ES-I3 (cell line): ENCODE results near the gene AGPAT3.
A peak's percentile ranks its signal among the peaks of the same experiment; 100 is the strongest.

Experiments used
- H3K36me3 ChIP-seq: 2 replicates; pipeline ENCODE4 v1.6.1; 2013; ENCODE audit warnings: mild to moderate bottlenecking, low read length, control low read depth, moderate library complexity; ENCODE audit not compliant: insufficient read depth
- H3K4me1 ChIP-seq: 2 replicates; pipeline ENCODE4 v1.6.1; 2013; ENCODE audit warnings: mild to moderate bottlenecking, control low read depth, low read length; ENCODE audit not compliant: insufficient read depth
- H3K9ac ChIP-seq: 2 replicates; pipeline ENCODE4 v1.6.1; 2013; ENCODE audit warnings: low read depth, mild to moderate bottlenecking, low read length, moderate library complexity
- H3K9me3 ChIP-seq: 2 replicates; pipeline ENCODE4 v1.6.1; 2013; ENCODE audit warnings: mild to moderate bottlenecking, low read length, moderate library complexity; ENCODE audit not compliant: control insufficient read depth, insufficient read depth

AGPAT3 gene

DNA sequence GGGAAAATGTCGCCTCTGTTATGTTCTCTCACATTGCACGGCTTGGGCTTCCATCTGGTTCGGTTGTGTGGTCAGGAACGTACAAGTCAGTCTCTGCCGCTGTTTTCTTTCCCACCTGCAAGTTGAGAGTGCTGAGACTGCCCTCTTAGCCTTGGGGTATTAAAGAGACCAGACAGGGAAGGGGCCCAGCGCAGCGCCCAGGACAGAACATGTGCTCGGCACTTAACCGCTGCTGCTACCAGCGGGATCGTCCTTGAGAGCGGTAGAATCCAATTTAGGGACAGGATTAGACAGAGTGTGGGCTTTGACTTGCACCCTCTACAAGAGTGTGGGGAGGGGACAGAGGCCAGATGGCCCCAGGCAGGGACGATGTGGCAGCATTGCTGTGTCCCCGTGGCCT, 17.7 kb upstream of the AGPAT3 start:
- Histone ChIP-seq H3K9me3 (0 out of 2 replicates have a peak, but pooled peaks cover 5% of the 10 kb centered on the region), H3K36me3 (no peaks in the 10 kb centered on the region)

GRCh38 chr21:43848771-43849170, 16.3 kb upstream of the AGPAT3 start:
- H3K4me1 ChIP-seq, result no peaks in the 10 kb centered on the region
- H3K9me3 ChIP-seq, result 0 out of 2 replicates have a peak, but pooled peaks cover 5% of the 10 kb centered on the region
- H3K9ac ChIP-seq, result no peak overlapping the region
- no peaks in the 10 kb centered on the region for H3K36me3 ChIP-seq

More for the DNA sequence above, 17.7 kb upstream of the AGPAT3 start:
- H3K9ac ChIP-seq, result no peak overlapping the region
- no peaks in the 10 kb centered on the region for H3K4me1 ChIP-seq

DNA sequence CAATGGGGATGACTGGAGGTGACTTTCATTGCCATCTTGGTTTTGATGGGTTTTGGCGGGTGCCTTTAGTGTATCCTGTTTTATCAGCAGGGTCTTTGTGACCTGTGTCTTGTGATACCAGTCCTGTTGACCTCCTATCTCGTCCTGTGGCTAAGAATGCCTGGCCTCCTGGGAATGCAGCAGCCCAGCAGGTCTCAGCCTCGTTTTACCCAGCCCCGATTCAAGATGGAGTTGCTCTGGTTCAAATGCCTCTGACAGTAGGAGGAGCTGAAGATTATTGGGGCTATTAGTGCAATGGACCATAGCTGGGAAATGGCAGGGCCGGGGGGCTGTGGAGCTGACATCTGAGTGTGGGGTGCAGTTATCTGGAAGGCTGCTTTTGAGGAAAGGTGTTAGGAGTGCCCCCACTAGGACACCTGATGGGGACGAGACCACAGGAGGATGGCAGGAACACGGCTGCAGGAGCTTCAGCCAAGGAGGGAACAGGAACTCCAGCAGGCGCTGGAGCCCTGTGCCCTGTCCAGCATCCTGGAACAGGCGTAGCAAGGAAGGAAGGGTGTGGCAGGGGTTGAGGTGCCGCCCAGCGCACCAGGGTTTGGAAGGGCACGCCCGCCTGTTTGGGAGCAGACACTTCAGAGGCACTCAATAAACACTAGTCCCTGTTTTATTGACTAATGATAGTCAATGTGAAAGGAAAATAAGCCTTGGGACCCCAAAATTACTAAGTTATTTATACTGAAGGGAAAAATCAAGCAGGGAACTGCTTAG, 15.3 kb upstream of the AGPAT3 start:
- Histone ChIP-seq H3K9ac (no peak overlapping the region), H3K36me3 (no peaks in the 10 kb centered on the region), H3K9me3 (0 out of 2 replicates have a peak, but pooled peaks cover 5% of the 10 kb centered on the region), H3K4me1 (no peaks in the 10 kb centered on the region)

- H3K36me3 ChIP-seq, result no peaks in the 10 kb centered on the region
- no peaks in the 10 kb centered on the region for H3K4me1 ChIP-seq
- H3K9ac ChIP-seq, result no peak overlapping the region
- H3K9me3 ChIP-seq, result 0 out of 2 replicates have a peak, but pooled peaks cover 5% of the 10 kb centered on the region
Measured at GRCh38 chr21:43850728-43851295, 14.2 kb upstream of the AGPAT3 start.

DNA sequence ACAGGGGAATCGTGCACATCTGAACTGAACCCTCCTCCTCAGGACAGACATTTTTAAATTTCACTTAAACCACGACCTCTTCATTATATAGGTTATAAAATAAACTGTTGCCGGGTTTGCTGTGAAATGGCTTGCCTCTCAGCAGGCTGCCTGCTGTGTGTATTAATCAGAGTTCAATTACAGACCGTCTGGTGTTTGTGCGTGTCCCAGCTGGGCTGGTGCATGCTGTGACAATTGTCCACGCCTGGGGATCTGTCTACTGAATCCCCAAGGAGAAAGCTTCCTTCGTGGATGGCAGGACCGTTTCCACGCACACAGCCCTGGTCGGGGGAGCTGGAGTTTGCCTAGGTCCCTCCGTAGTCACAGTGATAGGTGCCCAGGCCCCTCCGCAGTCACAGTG, 13.4 kb upstream of the AGPAT3 start:
- no peak overlapping the region for H3K9ac ChIP-seq
- H3K36me3 ChIP-seq, result no peaks in the 10 kb centered on the region
- no peaks in the 10 kb centered on the region for H3K4me1 ChIP-seq
- 0 out of 2 replicates have a peak, but pooled peaks cover 5% of the 10 kb centered on the region for H3K9me3 ChIP-seq

DNA sequence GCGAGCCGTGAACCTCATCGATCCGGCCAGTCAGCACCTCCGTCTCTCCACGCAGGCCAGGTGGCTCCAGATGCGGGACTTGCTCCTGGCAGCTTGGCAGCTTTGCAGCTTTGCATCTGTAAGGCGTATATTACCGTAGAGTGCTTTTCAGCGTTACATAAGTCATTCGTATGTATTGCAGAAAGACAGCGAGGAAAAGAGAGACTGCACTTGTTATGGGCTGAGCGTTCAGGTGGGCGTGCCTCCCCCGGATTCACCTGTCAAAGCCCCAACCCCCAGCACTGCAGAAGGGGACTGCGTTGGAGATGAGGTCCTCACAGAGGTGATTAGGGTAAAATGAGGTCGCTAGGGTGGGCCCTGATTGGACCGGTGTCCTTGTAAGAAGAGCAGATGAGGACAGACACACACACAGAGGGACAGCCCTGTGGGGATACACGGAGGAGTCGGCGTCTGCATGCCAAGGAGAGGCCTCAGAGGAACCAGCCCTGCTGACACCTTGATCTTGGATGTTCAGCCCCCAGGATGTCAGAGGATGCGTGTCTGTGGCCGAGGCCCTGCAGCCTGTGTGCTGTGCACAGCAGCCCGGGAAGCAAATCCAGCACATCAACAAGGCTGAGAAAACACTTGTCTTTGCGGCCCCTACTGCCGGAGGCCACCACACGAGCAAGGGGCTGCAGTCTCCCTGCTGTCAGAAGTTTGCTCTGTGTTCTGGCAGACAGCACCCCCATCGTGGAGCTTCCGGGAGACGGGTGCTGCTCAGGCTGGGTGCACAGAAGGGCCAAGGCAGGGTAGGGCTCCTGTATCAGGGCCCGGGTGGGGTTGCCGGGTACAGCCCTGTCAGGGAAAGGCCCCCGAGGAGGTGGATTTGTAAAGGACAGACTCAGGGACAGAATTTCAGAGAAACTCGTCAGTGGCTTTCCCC, 10.9 kb upstream of the AGPAT3 start:
- H3K36me3 ChIP-seq, result no peaks in the 10 kb centered on the region
- no peak overlapping the region for H3K9ac ChIP-seq
- H3K9me3 ChIP-seq, result 0 out of 2 replicates have a peak, but pooled peaks cover 5% of the 10 kb centered on the region
- H3K4me1 ChIP-seq, result no peaks in the 10 kb centered on the region

DNA sequence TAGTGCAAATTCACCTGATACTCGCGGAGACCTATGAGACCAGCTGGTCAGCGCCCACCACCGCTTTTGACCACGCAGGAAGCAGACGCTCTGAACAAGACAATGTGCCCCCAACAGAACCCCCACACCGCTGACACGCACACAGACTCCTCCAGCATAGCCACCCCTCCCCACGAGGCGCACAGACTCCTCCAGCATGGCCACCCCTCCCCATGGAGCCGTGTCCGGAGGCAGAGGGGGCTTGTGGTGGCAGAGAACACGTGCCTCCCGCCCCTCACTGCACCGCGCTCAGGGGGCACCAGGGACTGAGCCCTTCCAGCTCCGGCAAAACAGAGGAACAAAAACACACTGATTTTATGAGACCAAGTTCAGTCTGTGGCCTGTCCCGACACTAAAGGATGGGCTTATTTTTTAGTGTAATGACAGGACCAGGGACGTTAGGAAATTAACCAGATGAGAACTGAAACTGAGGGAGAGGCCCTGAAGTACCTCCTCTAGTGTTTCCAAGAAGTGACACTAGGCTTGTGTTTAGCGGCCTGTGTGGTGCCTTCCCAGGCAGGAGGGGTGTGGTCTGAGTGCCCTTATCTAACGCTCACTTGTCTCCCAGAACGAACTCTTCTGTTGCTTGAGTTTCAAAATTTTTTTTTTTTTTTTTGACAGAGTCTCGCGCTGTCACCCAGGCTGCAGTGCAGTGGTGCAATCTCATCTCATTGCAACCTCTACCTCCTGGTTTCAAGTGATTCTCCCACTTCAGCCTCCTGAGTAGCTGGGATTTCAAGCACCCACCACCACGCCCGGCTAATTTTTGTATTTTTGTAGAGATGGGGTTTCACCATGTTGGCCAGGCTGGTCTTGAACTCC, 10.0 kb upstream of the AGPAT3 start:
- H3K36me3 ChIP-seq, result no peaks in the 10 kb centered on the region
- 0 out of 2 replicates have a peak, but pooled peaks cover 5% of the 10 kb centered on the region for H3K9me3 ChIP-seq
- H3K4me1 ChIP-seq, result peaks cover 5% of the 10 kb centered on the region; the same call in 1 of the 2 replicates
- no peak overlapping the region for H3K9ac ChIP-seq

DNA sequence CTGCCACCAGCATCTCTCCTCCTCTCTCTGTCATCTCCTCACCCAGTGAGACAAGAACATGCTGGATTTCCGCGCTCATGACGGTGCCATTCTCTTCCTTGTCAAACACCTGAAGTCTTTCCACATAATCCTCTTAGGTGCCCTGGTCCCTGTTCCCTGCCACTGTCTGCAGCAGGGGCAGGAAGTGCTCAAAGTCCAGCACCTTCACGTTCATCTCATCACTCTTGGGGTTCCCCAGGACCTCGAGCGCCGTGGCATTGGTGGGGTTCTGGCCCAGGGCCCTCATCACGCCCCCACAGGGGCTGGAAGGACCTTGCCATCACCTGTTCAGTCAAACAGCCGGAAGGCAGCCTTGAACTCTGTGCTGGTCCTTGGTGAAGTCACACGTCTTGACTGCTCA, 9.1 kb upstream of the AGPAT3 start:
- Histone ChIP-seq H3K9ac (no peak overlapping the region), H3K9me3 (0 out of 2 replicates have a peak, but pooled peaks cover under 1% of the 10 kb centered on the region), H3K36me3 (no peaks in the 10 kb centered on the region), H3K4me1 (peaks cover 5% of the 10 kb centered on the region; the same call in 1 of the 2 replicates)

- Histone ChIP-seq H3K4me1 (peaks cover 5% of the 10 kb centered on the region; the same call in 1 of the 2 replicates), H3K9me3 (no peaks in the 10 kb centered on the region), H3K9ac (no peak overlapping the region), H3K36me3 (no peaks in the 10 kb centered on the region)
Measured at GRCh38 chr21:43858806-43859648, 6.0 kb upstream of the AGPAT3 start.

DNA sequence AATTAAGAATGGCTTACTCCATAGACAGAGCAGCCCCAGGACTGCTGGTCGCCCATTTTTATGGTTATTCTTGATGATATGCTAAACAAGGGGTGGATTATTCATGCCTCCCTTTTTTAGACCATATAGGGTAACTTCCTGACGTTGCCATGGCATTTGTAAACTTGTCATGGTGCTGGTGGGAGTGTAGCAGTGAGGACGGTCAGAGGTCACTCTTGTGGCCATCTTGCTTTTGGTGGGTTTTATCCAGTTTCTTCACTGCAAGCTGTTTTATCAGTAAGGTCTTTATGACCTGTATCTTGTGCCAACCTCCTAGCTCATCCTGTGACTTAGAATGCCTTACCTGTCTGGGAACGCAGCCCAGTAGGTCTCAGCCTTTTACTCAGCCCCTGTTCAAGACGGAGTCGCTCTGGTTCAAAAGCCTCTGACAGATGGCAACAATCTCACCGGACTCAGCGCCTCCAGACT, 5.2 kb upstream of the AGPAT3 start:
- H3K9me3 ChIP-seq, result no peaks in the 10 kb centered on the region
- no peak overlapping the region for H3K9ac ChIP-seq
- no peaks in the 10 kb centered on the region for H3K36me3 ChIP-seq
- H3K4me1 ChIP-seq, result peaks cover 5% of the 10 kb centered on the region; the same call in 1 of the 2 replicates

DNA sequence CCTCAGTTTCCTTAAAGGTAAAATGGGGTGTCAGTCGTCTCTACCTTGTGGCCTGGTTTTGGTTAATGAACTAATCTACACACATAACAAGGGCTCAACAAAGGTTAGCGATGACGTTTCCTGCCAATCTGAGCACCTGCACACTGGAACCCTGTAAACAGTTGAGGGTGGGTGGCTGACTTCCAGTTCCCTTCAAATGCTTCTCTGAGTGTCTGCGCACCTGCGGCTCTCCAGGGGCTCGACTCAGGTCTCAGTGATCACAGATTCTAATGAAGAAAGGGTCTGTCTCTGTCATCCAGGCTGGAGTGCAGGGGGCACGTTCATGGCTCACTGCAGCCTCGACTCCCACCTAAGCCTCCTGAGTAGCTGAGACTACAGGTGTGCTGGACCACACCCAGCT, 3.3 kb upstream of the AGPAT3 start:
- H3K4me1 ChIP-seq, result peaks cover 10% of the 10 kb centered on the region
- no peak overlapping the region for H3K9ac ChIP-seq
- H3K9me3 ChIP-seq, result no peaks in the 10 kb centered on the region
- no peaks in the 10 kb centered on the region for H3K36me3 ChIP-seq

DNA sequence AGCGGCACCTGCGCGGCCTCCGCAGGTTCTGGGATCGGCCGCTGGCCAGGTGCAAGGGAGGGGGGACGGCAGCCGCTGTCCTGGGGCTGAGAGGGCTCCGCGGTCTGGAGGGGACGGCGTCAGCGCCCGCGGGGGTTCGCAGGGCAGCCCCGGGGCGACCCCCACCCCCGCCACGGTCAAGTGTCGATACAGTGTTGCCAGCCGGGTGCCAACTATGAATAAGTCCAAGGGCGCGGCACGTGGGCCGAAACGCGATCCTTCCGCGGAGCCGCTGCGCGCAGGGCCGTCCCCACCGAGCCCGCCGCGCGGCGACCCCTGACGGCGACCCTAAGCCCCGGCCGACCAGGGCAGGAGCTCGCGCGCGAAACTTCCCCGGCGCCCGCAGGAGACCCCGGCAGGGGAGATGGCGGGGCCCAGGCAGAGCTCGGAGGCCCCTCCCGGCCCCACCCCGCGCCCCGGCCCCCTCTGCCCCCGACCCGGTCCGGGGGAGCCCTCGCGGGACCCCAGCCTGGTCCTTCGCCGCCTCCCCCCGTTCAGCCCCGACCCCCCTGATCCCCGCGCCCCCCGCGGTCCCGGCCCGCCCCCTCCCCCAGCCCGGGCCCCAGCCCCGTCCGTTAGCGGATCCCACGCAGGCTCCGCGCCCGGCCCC, 586 bp upstream of the AGPAT3 start:
- peak overlapping the region; percentile 67 for H3K9ac ChIP-seq
- no peaks in the 10 kb centered on the region for H3K9me3 ChIP-seq
- peaks cover 13% of the 10 kb centered on the region for H3K4me1 ChIP-seq

More for the DNA sequence above, 586 bp upstream of the AGPAT3 start:
- no peaks in the 10 kb centered on the region for H3K36me3 ChIP-seq
